K562 (cell line): ENCODE data around the gene OR52E6. TPM values are rescaled to one million over a fixed set of nuclear protein-coding genes. Genes with fewer than 3 reads are reported as not detected.

Source experiments
- CBFA2T3 ChIP-seq: fragments of 450-650 bp; IDR thresholded peaks from 2 replicates; pipeline ENCODE4 v1.6.1; 2017
- GTF2F1 ChIP-seq: IDR thresholded peaks from 2 replicates; pipeline ENCODE4 v1.6.1; 2011; ENCODE audit warnings: low read depth, low read length, improper control_type of control experiment
- KAT8 ChIP-seq: fragments of 450-650 bp; IDR thresholded peaks from 2 replicates; pipeline ENCODE4 v1.6.1; 2016; ENCODE audit warnings: low read depth, mild to moderate bottlenecking
- NFRKB ChIP-seq: fragments of 450-650 bp; IDR thresholded peaks from 2 replicates; pipeline ENCODE4 v1.6.1; 2016; ENCODE audit warnings: low read depth
- NR1H2 ChIP-seq: sonication (generic); formaldehyde crosslinking; IDR thresholded peaks from 2 replicates; pipeline ENCODE4 v1.4.0; 2020; ENCODE audit warnings: mild to moderate bottlenecking, missing genetic modification reagents
- NUFIP1 ChIP-seq: fragments of 450-650 bp; IDR thresholded peaks from 2 replicates; pipeline ENCODE4 v1.6.1; 2018; ENCODE audit not compliant: partially characterized antibody
- PTBP1 ChIP-seq: fragments of 200-400 bp; formaldehyde crosslinking; IDR thresholded peaks from 2 replicates; pipeline ENCODE4 v1.6.1; 2017; ENCODE audit warnings: low read depth, low read length
- RBM25 ChIP-seq: fragments of 200-400 bp; formaldehyde crosslinking; IDR thresholded peaks from 2 replicates; pipeline ENCODE4 v1.6.1; 2018; ENCODE audit warnings: low read length, low read depth, moderate library complexity; ENCODE audit not compliant: severe bottlenecking
- RCOR1 ChIP-seq, 2 experiments: IDR thresholded peaks; 2 replicates each; pipeline ENCODE4 v1.6.1; 2012; ENCODE audit warnings: low read depth in 2 of 2, low read length in 2 of 2, borderline replicate concordance in 1 of 2, improper control_type of control experiment in 1 of 2
- SMAD3 ChIP-seq: fragments of 450-650 bp; formaldehyde crosslinking; conservative IDR thresholded peaks from 2 replicates; pipeline ENCODE4 v1.4.0; 2020; ENCODE audit warnings: mild to moderate bottlenecking
- SNIP1 ChIP-seq: fragments of 450-650 bp; IDR thresholded peaks from 2 replicates; pipeline ENCODE4 v1.7.1; 2017; ENCODE audit warnings: low read depth, mild to moderate bottlenecking
- SRSF7 ChIP-seq: fragments of 200-400 bp; formaldehyde crosslinking; optimal IDR thresholded peaks from 2 replicates; pipeline ENCODE3; 2017; ENCODE audit warnings: mild to moderate bottlenecking, low read depth, low read length
- STAG1 ChIP-seq: sonication (generic); formaldehyde crosslinking; IDR thresholded peaks from 2 replicates; pipeline ENCODE4 v1.5.0; 2020; ENCODE audit warnings: missing genetic modification reagents, borderline replicate concordance
- ZBTB1 ChIP-seq: sonication (generic); formaldehyde crosslinking; IDR thresholded peaks from 2 replicates; pipeline ENCODE4 v1.8.1; 2023; ENCODE audit warnings: missing genetic modification reagents, low read depth, mild to moderate bottlenecking, borderline replicate concordance
- ZNF282 ChIP-seq: sonication (generic); formaldehyde crosslinking; IDR thresholded peaks from 2 replicates; pipeline ENCODE4 v1.8.1; 2023; ENCODE audit warnings: missing genetic modification reagents
- ZNF408 ChIP-seq: fragments of 250-450 bp; sonication (Bioruptor Pico); IDR thresholded peaks from 2 replicates; pipeline ENCODE4 v1.4.0; 2020; ENCODE audit warnings: low read depth, mild to moderate bottlenecking, moderate library complexity
- ZNF75A ChIP-seq: fragments of 450-650 bp; formaldehyde crosslinking; IDR thresholded peaks from 2 replicates; pipeline ENCODE4 v1.4.0; 2020; ENCODE audit warnings: mild to moderate bottlenecking
- polyA plus RNA-seq, 8 experiments: library from polyadenylated mRNA; depleted of rRNA in 4 of 8; stranded (reverse) in 5 of 8; unstranded in 3 of 8; fragments of >200 nt; fragmentation: Nextera tagmentation in 2 of 8; fragmentation: Illumina TruSeq in 1 of 8; extraction: Ambion mirVana in 2 of 8; extraction: Trizol in 1 of 8; gene quantifications; 2 replicates each; pipeline versions ENCODE4 v1.2.1 to v1.2.3, GENCODE V29; 2011 to 2014; ENCODE audit warnings: inconsistent platforms in 1 of 8, missing spikeins in 1 of 8
- total RNA-seq, 7 experiments: library from RNA; depleted of rRNA in 6 of 7; stranded (reverse); fragments of >200 nt in 6 of 7; fragmentation: Illumina TruSeq in 2 of 7; extraction: Trizol in 2 of 7; gene quantifications; 2 replicates each; pipeline versions ENCODE4 v1.2.1 to v1.2.3, GENCODE V29; 2011 to 2021; ENCODE audit warnings: low replicate concordance in 1 of 7
- TF ChIP-seq, protein P1 (sequence below): fragments of 450-650 bp; formaldehyde crosslinking; IDR thresholded peaks from 2 replicates; pipeline ENCODE4 v1.4.0; 2020; ENCODE audit warnings: mild to moderate bottlenecking, mixed read lengths
- TF ChIP-seq, protein P2 (sequence below), 2 experiments: fragments of 150-350 bp in 1 of 2; IDR thresholded peaks; 2 replicates each; pipeline ENCODE4 v1.6.1; 2012 to 2016; ENCODE audit warnings: low read depth in 2 of 2, low read length in 2 of 2, mild to moderate bottlenecking in 1 of 2, moderate library complexity in 1 of 2
- TF ChIP-seq, protein P3 (sequence below): fragments of 150-350 bp; IDR thresholded peaks from 2 replicates; pipeline ENCODE4 v1.6.1; 2014; ENCODE audit warnings: low read depth, mild to moderate bottlenecking, low read length, borderline replicate concordance

Gene OR52E6
- total and polyA plus RNA-seq, 9 of the 15 experiments (the other 6 are each of a cell fraction or from before 2014, with no cell fraction given) = not detected

DNA sequence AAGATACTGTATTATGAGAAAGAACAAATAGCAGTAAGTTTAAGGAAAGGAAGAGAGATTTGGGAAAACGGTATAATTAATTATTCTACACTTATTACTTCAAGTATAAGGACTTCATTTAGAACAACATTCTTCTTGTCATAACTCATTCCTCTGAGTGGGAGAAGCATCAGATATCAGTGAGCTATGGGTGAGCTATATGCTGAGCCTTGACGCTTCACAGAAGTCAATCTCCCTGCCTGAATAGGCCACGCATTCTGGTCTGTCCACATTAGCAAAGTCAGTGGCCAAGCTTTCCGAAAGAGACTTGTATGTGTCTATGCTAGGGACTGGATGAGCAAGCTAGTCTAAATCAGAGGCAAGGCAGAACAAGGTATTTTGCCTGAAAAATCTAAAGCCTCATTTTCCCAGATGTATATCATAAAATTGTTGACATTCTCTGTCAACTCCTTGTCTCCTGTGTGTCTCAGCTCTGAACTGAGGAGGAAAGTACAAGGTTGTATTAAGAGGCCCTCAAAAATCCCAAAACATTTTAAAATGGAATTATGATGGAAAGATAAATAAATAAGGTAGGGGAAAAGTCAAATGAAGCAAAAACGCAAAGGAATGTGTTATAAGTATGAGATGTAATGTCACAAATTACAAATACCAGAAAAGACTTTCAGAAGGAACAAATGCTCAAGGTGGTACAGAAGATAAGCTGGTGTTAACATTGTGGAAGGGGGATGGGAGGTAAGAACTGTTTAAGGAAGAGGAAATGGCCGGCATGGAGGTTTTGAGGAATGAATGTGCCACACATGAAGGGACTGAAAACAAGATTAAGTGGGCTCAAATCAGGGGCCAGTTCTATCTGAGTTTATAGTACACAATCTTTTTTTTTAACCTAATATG, 31.5 kb downstream of the OR52E6 start (continued):
- TF ChIP-seq CBFA2T3 = peak; percentile 90
- TF ChIP-seq, protein P1, sequence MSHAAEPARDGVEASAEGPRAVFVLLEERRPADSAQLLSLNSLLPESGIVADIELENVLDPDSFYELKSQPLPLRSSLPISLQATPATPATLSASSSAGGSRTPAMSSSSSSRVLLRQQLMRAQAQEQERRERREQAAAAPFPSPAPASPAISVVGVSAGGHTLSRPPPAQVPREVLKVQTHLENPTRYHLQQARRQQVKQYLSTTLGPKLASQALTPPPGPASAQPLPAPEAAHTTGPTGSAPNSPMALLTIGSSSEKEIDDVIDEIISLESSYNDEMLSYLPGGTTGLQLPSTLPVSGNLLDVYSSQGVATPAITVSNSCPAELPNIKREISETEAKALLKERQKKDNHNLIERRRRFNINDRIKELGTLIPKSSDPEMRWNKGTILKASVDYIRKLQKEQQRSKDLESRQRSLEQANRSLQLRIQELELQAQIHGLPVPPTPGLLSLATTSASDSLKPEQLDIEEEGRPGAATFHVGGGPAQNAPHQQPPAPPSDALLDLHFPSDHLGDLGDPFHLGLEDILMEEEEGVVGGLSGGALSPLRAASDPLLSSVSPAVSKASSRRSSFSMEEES (CRISPR knock-in tag) = no peak
- no peak for TF ChIP-seq SRSF7
- TF ChIP-seq NFRKB = peak; percentile 81
- peak; percentile 45; the same call in 1 of the 2 replicates for TF ChIP-seq KAT8
- no peak for TF ChIP-seq ZBTB1 (CRISPR knock-in tag)
- TF ChIP-seq, protein P2, sequence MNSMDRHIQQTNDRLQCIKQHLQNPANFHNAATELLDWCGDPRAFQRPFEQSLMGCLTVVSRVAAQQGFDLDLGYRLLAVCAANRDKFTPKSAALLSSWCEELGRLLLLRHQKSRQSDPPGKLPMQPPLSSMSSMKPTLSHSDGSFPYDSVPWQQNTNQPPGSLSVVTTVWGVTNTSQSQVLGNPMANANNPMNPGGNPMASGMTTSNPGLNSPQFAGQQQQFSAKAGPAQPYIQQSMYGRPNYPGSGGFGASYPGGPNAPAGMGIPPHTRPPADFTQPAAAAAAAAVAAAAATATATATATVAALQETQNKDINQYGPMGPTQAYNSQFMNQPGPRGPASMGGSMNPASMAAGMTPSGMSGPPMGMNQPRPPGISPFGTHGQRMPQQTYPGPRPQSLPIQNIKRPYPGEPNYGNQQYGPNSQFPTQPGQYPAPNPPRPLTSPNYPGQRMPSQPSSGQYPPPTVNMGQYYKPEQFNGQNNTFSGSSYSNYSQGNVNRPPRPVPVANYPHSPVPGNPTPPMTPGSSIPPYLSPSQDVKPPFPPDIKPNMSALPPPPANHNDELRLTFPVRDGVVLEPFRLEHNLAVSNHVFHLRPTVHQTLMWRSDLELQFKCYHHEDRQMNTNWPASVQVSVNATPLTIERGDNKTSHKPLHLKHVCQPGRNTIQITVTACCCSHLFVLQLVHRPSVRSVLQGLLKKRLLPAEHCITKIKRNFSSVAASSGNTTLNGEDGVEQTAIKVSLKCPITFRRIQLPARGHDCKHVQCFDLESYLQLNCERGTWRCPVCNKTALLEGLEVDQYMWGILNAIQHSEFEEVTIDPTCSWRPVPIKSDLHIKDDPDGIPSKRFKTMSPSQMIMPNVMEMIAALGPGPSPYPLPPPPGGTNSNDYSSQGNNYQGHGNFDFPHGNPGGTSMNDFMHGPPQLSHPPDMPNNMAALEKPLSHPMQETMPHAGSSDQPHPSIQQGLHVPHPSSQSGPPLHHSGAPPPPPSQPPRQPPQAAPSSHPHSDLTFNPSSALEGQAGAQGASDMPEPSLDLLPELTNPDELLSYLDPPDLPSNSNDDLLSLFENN (IDR thresholded peaks at IDR 0.05; ENCODE audit: low read depth in 2 of 2, low read length in 2 of 2) = 0 out of 4 replicates have a peak, but pooled peaks of 1 of the 2 experiments have one; percentile 49
- TF ChIP-seq ZNF408 (CRISPR knock-in tag) = no peak
- no peak for TF ChIP-seq NUFIP1
- no peak for TF ChIP-seq SNIP1
- TF ChIP-seq PTBP1 = no peak
- peak in 1 of 2 experiments; percentile 40; a peak in 1 of 4 replicates for TF ChIP-seq RCOR1 (IDR thresholded peaks at IDR 0.05; ENCODE audit: borderline replicate concordance in 1 of 2, low read depth in 2 of 2, low read length in 2 of 2)
- no peak for TF ChIP-seq STAG1 (CRISPR knock-in tag)
- TF ChIP-seq GTF2F1 = no peak
- no peak for TF ChIP-seq SMAD3 (CRISPR knock-in tag)
- TF ChIP-seq, protein P3, sequence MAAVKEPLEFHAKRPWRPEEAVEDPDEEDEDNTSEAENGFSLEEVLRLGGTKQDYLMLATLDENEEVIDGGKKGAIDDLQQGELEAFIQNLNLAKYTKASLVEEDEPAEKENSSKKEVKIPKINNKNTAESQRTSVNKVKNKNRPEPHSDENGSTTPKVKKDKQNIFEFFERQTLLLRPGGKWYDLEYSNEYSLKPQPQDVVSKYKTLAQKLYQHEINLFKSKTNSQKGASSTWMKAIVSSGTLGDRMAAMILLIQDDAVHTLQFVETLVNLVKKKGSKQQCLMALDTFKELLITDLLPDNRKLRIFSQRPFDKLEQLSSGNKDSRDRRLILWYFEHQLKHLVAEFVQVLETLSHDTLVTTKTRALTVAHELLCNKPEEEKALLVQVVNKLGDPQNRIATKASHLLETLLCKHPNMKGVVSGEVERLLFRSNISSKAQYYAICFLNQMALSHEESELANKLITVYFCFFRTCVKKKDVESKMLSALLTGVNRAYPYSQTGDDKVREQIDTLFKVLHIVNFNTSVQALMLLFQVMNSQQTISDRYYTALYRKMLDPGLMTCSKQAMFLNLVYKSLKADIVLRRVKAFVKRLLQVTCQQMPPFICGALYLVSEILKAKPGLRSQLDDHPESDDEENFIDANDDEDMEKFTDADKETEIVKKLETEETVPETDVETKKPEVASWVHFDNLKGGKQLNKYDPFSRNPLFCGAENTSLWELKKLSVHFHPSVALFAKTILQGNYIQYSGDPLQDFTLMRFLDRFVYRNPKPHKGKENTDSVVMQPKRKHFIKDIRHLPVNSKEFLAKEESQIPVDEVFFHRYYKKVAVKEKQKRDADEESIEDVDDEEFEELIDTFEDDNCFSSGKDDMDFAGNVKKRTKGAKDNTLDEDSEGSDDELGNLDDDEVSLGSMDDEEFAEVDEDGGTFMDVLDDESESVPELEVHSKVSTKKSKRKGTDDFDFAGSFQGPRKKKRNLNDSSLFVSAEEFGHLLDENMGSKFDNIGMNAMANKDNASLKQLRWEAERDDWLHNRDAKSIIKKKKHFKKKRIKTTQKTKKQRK = no peak
- TF ChIP-seq NR1H2 (CRISPR knock-in tag) = no peak
- TF ChIP-seq ZNF75A = peak; percentile 97
- no peak for TF ChIP-seq ZNF282 (CRISPR knock-in tag)
- peak; percentile 29 for TF ChIP-seq RBM25
